Kidney epithelial cell (primary cell): Measurements from ENCODE around the gene ESYT1. TPM values are rescaled to one million over a fixed set of nuclear protein-coding genes. Genes with fewer than 3 reads are reported as not detected.

Experiments
- DNase-seq: peaks from one replicate; pipeline ENCODE4 v3.0.0-alpha.2; 2010; ENCODE audit warnings: low read depth
- H3K27me3 ChIP-seq: 2 replicates; pipeline ENCODE4 v1.6.0; 2011; ENCODE audit warnings: low read length; ENCODE audit not compliant: control insufficient read depth, insufficient read depth
- H3K36me3 ChIP-seq: 2 replicates; pipeline ENCODE4 v1.5.1; 2011; ENCODE audit warnings: low read length; ENCODE audit not compliant: control insufficient read depth, insufficient read depth
- H3K4me3 ChIP-seq: 2 replicates; pipeline ENCODE4 v1.5.1; 2011; ENCODE audit warnings: low read depth, mild to moderate bottlenecking, control low read depth, low read length
- total RNA-seq: library from RNA; depleted of rRNA; stranded (reverse); fragments of >200 nt; gene quantifications from 2 replicates; pipeline ENCODE4 v1.2.3, GENCODE V29; 2015
- TF ChIP-seq, protein P1 (sequence below): IDR thresholded peaks from 2 replicates; pipeline ENCODE4 v1.5.1; 2011; ENCODE audit warnings: mild to moderate bottlenecking, moderate library complexity, low read length, control low read depth, inconsistent platforms; ENCODE audit not compliant: insufficient read depth, poor library complexity, severe bottlenecking

ESYT1 gene
- total RNA-seq, 1 donor from 2014 or later, result 213 TPM

DNA sequence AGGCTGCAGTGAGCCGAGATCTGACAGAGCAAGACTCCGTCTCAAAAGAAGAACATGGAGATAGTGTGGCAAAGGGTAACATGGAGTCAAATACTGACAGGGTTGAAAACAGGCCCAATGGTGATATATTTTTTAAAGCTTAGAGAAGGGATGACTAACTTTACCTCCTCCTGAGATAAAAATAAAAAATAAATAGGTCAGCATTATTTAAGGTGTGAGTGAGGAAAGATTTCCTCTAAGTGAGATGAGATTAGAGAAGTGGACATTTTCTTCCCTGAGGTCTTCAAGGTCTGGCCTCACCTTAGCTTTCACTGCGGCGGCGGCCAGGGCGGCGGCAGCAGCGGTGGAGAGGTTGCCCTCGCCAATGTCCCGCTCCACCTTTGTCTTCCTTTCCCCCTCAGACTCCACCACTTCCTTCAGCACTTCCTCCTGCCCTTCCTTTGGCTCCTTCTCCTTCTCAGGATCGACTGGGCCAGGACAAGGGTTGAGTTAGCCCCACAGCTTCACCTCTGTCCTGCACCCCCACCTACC lies 41.2 kb downstream of the ESYT1 start:
- TF ChIP-seq, protein P1, sequence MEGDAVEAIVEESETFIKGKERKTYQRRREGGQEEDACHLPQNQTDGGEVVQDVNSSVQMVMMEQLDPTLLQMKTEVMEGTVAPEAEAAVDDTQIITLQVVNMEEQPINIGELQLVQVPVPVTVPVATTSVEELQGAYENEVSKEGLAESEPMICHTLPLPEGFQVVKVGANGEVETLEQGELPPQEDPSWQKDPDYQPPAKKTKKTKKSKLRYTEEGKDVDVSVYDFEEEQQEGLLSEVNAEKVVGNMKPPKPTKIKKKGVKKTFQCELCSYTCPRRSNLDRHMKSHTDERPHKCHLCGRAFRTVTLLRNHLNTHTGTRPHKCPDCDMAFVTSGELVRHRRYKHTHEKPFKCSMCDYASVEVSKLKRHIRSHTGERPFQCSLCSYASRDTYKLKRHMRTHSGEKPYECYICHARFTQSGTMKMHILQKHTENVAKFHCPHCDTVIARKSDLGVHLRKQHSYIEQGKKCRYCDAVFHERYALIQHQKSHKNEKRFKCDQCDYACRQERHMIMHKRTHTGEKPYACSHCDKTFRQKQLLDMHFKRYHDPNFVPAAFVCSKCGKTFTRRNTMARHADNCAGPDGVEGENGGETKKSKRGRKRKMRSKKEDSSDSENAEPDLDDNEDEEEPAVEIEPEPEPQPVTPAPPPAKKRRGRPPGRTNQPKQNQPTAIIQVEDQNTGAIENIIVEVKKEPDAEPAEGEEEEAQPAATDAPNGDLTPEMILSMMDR, result no peak
- no peak for DNase-seq
- no peak overlapping the region for H3K4me3 ChIP-seq
- peaks cover 7% of the 10 kb centered on the region for H3K36me3 ChIP-seq
- H3K27me3 ChIP-seq, result no peaks in the 10 kb centered on the region

DNA sequence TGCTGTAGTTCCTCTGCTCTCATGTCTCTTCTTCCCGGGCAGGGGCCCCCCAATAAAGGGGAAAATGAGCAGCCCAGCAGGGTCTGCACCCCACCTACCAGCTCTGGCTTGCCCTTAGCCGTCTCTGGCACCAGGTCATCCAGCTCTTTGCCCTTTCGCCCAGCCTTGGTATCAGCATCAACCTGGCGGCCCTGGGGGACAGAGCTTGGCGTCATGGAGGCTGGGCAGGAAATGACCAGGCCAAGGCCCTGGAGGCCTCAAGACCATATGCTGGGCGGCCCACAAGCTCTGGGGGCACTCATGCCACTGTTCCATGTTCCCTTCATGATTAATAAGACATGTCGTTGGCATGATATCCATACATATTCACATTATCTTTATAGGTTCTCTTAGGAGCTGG lies 44.8 kb downstream of the ESYT1 start:
- H3K4me3 ChIP-seq, result no peak overlapping the region
- H3K27me3 ChIP-seq, result no peaks in the 10 kb centered on the region
- TF ChIP-seq, protein P1, result no peak
- peaks cover 7% of the 10 kb centered on the region for H3K36me3 ChIP-seq
- no peak for DNase-seq

DNA sequence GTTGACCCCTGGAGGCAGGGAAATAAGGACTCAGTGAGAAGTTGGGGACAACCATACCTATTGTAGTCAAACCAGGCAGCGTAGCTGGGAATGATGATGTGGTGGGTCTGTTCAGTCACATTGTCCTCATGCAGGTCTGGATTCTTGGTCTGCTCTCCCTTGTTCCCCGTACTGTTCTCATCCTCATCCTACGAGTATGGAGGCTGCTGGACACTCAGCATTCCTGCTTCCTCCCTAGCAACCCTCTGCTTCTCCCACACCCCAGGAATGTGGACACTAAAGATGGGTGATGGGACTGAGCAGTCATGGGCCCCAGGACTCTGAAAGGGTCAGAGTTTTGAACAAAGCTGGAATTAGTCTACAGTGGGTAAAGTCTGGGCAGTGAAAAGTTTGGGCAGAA lies 50.3 kb downstream of the ESYT1 start:
- TF ChIP-seq, protein P1, result no peak
- H3K36me3 ChIP-seq, result peaks cover 7% of the 10 kb centered on the region
- DNase-seq, result no peak
- no peak overlapping the region for H3K4me3 ChIP-seq
- no peaks in the 10 kb centered on the region for H3K27me3 ChIP-seq

DNA sequence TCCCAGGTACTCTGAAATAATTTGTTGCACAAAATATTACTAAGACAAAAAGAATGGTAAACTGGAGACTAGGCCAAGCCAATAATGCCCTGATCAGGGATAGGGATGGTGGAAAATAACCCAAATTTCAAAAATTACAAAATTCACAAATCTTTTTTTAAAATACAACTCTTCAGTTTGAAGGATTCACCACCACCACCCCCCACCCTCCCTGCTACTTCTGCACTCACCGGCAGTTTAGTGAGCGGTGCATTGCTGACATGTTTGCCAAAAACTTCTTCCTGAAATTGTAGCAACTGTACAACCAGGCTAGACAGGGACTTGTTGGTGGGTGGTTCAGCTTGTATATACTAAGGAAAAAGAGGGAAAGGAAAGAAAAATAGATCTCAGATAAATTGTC lies 58.9 kb downstream of the ESYT1 start:
- TF ChIP-seq, protein P1, result no peak
- no peak overlapping the region for H3K4me3 ChIP-seq

DNA sequence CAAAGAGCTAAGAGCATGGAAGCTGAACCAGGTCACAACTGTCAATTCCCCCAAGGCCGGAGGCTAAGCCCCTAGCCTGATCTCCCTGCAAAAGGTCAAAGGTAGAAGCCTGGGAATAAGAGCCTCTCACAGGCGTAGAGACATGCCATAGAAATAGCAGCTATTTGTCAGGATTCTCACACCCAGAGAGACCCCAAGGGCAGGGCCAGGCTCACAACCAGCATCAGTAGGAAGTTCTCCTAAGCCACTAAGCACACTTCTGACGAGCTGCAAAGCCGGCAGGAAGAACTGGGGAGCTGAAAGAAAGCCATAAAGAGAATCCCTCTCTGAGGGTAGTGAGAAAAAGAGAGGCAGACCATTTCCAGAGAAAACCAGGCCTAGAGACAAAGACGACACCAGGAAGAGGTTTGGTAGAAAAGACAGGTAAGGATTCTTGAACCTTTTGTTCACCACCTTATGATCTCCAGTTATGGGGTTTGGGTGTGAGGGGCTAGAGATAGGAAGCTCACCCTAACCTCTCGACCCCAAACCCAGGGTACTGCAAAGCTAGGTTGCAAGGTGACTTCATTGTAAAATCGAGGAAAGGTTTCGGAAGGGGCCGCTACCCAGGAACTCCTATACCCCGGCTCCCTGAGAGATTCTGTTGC lies 60.2 kb downstream of the ESYT1 start:
- DNase-seq, result no peak
- Histone ChIP-seq H3K27me3 (no peaks in the 10 kb centered on the region), H3K36me3 (no peaks in the 10 kb centered on the region), H3K4me3 (peak overlapping the region; percentile 79)
- TF ChIP-seq, protein P1, result no peak

More for the DNA sequence above, 58.9 kb downstream of the ESYT1 start:
- H3K36me3 ChIP-seq, result peaks cover 2% of the 10 kb centered on the region
- no peaks in the 10 kb centered on the region for H3K27me3 ChIP-seq
- DNase-seq, result no peak

DNA sequence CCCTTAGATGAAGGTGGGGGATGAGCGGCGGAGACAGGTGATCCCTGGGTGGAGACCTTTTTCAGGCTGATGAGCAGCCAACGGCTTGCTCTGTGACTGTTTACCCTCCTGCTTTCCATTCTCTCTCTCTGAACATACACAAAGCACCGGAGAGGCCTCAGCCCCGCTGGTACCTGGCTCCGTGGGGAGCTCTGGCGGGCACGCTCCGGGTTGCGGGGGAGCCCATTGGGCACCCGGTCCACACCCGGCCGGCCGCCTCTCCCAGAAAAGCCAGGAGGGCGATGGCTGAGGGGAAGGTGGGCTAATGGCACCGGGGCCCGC lies 60.7 kb downstream of the ESYT1 start:
- peak overlapping the region; percentile 79 for H3K4me3 ChIP-seq
- no peaks in the 10 kb centered on the region for H3K36me3 ChIP-seq
- H3K27me3 ChIP-seq, result no peaks in the 10 kb centered on the region
- TF ChIP-seq, protein P1, result no peak
- no peak for DNase-seq
